H1 (cell line): Measurements from ENCODE around the gene P2RX1. TPM values are rescaled to one million over a fixed set of nuclear protein-coding genes. Genes with fewer than 3 reads are reported as not detected.
A peak's percentile ranks its signal among the peaks of the same experiment; 100 is the strongest.

Source experiments
- CTCF ChIA-PET: fragments of 300-600 bp; sonication (Branson Sonifier 250); formaldehyde crosslinking; loops from one replicate; lab custom pipeline; 2021; ENCODE audit not compliant: partially characterized antibody; lab: Charles Lee
- POLR2A ChIA-PET: fragments of 300-600 bp; sonication (Branson Sonifier 250); formaldehyde crosslinking; loops from one replicate; lab custom pipeline; 2021; ENCODE audit warnings: inconsistent platforms; ENCODE audit not compliant: partially characterized antibody; lab: Charles Lee
- DNase-seq, 2 experiments: peaks; one replicate each; pipeline versions ENCODE4 v3.0.0 to v3.0.0-alpha.2; 2010 to 2022; ENCODE audit warnings: low spot score in 2 of 2, low read depth in 1 of 2, mixed read lengths in 1 of 2
- FAIRE-seq: peaks from 2 replicates; lab custom pipeline; 2011; peaks lifted over from hg19 to GRCh38; lab: Jason Lieb, UNC
- H2AFZ ChIP-seq: 2 replicates; pipeline ENCODE4 v1.8.1; 2012; ENCODE audit warnings: low read length, inconsistent platforms
- H2AK5ac ChIP-seq: 2 replicates; pipeline ENCODE4 v1.6.1; 2013; ENCODE audit warnings: low read depth, low read length
- H2BK120ac ChIP-seq: replicated peaks from 2 replicates; pipeline ENCODE3; 2013; ENCODE audit warnings: low read depth, low read length, inconsistent platforms
- H2BK12ac ChIP-seq: 2 replicates; pipeline ENCODE4 v1.6.1; 2013; ENCODE audit warnings: low read depth, low read length
- H2BK15ac ChIP-seq: 2 replicates; pipeline ENCODE4 v1.6.1; 2013; ENCODE audit warnings: low read length
- H2BK20ac ChIP-seq: 2 replicates; pipeline ENCODE4 v1.6.1; 2013; ENCODE audit warnings: low read length
- H2BK5ac ChIP-seq: 2 replicates; pipeline ENCODE4 v1.6.1; 2013; ENCODE audit warnings: low read depth, low read length
- H3K14ac ChIP-seq: 2 replicates; pipeline ENCODE4 v1.6.1; 2013; ENCODE audit warnings: inconsistent platforms; ENCODE audit not compliant: insufficient read length
- H3K18ac ChIP-seq: 2 replicates; pipeline ENCODE4 v1.6.1; 2013; ENCODE audit warnings: low read length; ENCODE audit errors: extremely low read depth
- H3K23ac ChIP-seq: 2 replicates; pipeline ENCODE4 v1.6.1; 2013; ENCODE audit warnings: inconsistent platforms; ENCODE audit not compliant: insufficient read length
- H3K23me2 ChIP-seq: 2 replicates; pipeline ENCODE4 v1.6.1; 2013; ENCODE audit warnings: low read depth, low read length
- H3K27ac ChIP-seq: 2 replicates; pipeline ENCODE4 v1.6.1; 2011; ENCODE audit warnings: low read depth, low read length, inconsistent platforms
- H3K27me3 ChIP-seq, 4 experiments: replicated peaks in 1 of 4; 1 replicate in 1 of 4; 2 replicates in 3 of 4; pipeline versions ENCODE4 v1.6.1 to v1.8.1; 2011 to 2013; ENCODE audit warnings: low read length in 3 of 4, mild to moderate bottlenecking in 3 of 4, inconsistent platforms in 2 of 4, mixed read lengths in 2 of 4, moderate library complexity in 1 of 4; ENCODE audit not compliant: control insufficient read depth in 3 of 4, insufficient read depth in 3 of 4; ENCODE audit errors: extremely low read depth in 1 of 4
- H3K36me3 ChIP-seq, 4 experiments: 2 replicates each; pipeline versions ENCODE4 v1.6.1 to v1.8.1; 2011 to 2013; ENCODE audit warnings: mild to moderate bottlenecking in 4 of 4, low read length in 3 of 4, moderate library complexity in 2 of 4, control low read depth in 1 of 4, inconsistent platforms in 1 of 4; ENCODE audit not compliant: insufficient read depth in 4 of 4, control insufficient read depth in 2 of 4
- H3K4ac ChIP-seq: replicated peaks from 2 replicates; pipeline ENCODE3; 2013; ENCODE audit warnings: low read length, low read depth, mixed read lengths, inconsistent platforms; ENCODE audit not compliant: insufficient read length
- H3K4me1 ChIP-seq, 4 experiments: replicated peaks in 1 of 4; 1 replicate in 1 of 4; 2 replicates in 3 of 4; pipeline versions ENCODE4 v1.6.1 to v1.8.1; 2011 to 2013; ENCODE audit warnings: low read length in 3 of 4, inconsistent platforms in 2 of 4, mixed read lengths in 1 of 4; ENCODE audit not compliant: insufficient read depth in 4 of 4, control insufficient read depth in 3 of 4
- H3K4me2 ChIP-seq, 2 experiments: 2 replicates each; pipeline versions ENCODE4 v1.6.1 to v1.8.1; 2011 to 2013; ENCODE audit warnings: low read depth in 2 of 2, low read length in 2 of 2, control low read depth in 1 of 2, inconsistent platforms in 1 of 2, mild to moderate bottlenecking in 1 of 2; ENCODE audit not compliant: insufficient read depth in 1 of 2
- H3K4me3 ChIP-seq, 4 experiments: fragments of 200-600, 300-600 bp in 1 of 4; sonication (generic), shearing (Covaris generic), sonication (Bioruptor Twin) in 1 of 4; 2 replicates each; pipeline versions ENCODE4 v1.5.1 to v1.8.1; 2011 to 2016; ENCODE audit warnings: low read length in 4 of 4, low read depth in 3 of 4, control low read depth in 2 of 4, inconsistent platforms in 2 of 4, mild to moderate bottlenecking in 2 of 4, mixed read lengths in 1 of 4, moderate library complexity in 1 of 4; ENCODE audit not compliant: insufficient read depth in 2 of 4; ENCODE audit errors: extremely low read depth in 1 of 4
- H3K56ac ChIP-seq: replicated peaks from 2 replicates; pipeline ENCODE3; 2013; ENCODE audit warnings: low read depth, mild to moderate bottlenecking, mixed read lengths, low read length, inconsistent platforms; ENCODE audit not compliant: insufficient read length
- H3K79me1 ChIP-seq: 2 replicates; pipeline ENCODE4 v1.6.1; 2013; ENCODE audit warnings: low read depth, low read length, control low read depth
- H3K79me2 ChIP-seq, 2 experiments: 2 replicates each; pipeline versions ENCODE4 v1.6.1 to v1.8.1; 2012 to 2013; ENCODE audit warnings: low read length in 2 of 2, mild to moderate bottlenecking in 2 of 2, inconsistent platforms in 1 of 2; ENCODE audit not compliant: insufficient read depth in 2 of 2, control insufficient read depth in 1 of 2
- H3K9ac ChIP-seq, 4 experiments: replicated peaks in 1 of 4; 1 replicate in 1 of 4; 2 replicates in 3 of 4; pipeline versions ENCODE4 v1.6.1 to v1.8.1; 2011 to 2013; ENCODE audit warnings: low read depth in 3 of 4, low read length in 3 of 4, control low read depth in 2 of 4, mild to moderate bottlenecking in 2 of 4, moderate library complexity in 2 of 4, inconsistent platforms in 1 of 4; ENCODE audit errors: extremely low read depth in 1 of 4
- H3K9me3 ChIP-seq, 2 experiments: 2 replicates each; pipeline versions ENCODE4 v1.6.1 to v1.8.1; 2012 to 2013; ENCODE audit warnings: mild to moderate bottlenecking in 2 of 2, moderate library complexity in 2 of 2, control low read depth in 1 of 2, inconsistent platforms in 1 of 2, low read depth in 1 of 2, low read length in 1 of 2, mixed read lengths in 1 of 2; ENCODE audit not compliant: insufficient read depth in 2 of 2
- H4K20me1 ChIP-seq, 2 experiments: replicated peaks in 1 of 2; 2 replicates each; pipeline versions ENCODE3 to v1.8.1; 2011 to 2013; ENCODE audit warnings: inconsistent platforms in 2 of 2, low read length in 2 of 2, mild to moderate bottlenecking in 1 of 2; ENCODE audit not compliant: insufficient read depth in 2 of 2, control insufficient read depth in 1 of 2
- H4K5ac ChIP-seq: 2 replicates; pipeline ENCODE4 v1.6.1; 2013; ENCODE audit warnings: low read length, low read depth, mixed read lengths, inconsistent platforms; ENCODE audit not compliant: insufficient read length
- H4K8ac ChIP-seq: 2 replicates; pipeline ENCODE4 v1.8.0; 2013; ENCODE audit warnings: mild to moderate bottlenecking, moderate library complexity, low read length, inconsistent platforms; ENCODE audit not compliant: insufficient read depth; ENCODE audit errors: extremely low read depth
- H4K91ac ChIP-seq: replicated peaks from 2 replicates; pipeline ENCODE3; 2013; ENCODE audit warnings: low read length, mixed read lengths, inconsistent platforms; ENCODE audit not compliant: insufficient read length
- CTBP2 ChIP-seq: IDR thresholded peaks from 2 replicates; pipeline ENCODE4 v1.7.0; 2011; ENCODE audit warnings: borderline replicate concordance, mild to moderate bottlenecking, moderate library complexity, mixed read lengths, low read length; ENCODE audit not compliant: insufficient read depth, insufficient read length
- E2F6 ChIP-seq: IDR thresholded peaks from 2 replicates; pipeline ENCODE4 v1.6.1; 2012; ENCODE audit warnings: inconsistent platforms
- GTF2F1 ChIP-seq: IDR thresholded peaks from 2 replicates; pipeline ENCODE4 v1.6.1; 2012; ENCODE audit warnings: low read depth, low read length, improper control_type of control experiment, borderline replicate concordance
- NRF1 ChIP-seq: IDR thresholded peaks from 2 replicates; pipeline ENCODE4 v1.6.1; 2011; ENCODE audit warnings: mild to moderate bottlenecking, low read depth, low read length, improper control_type of control experiment
- WGBS, 2 experiments: shearing (Covaris generic) in 1 of 2; methylation state at CpG; one replicate each; pipeline versions ENCODE4 v1.1.6 to v1.1.7; 2013 to 2015; ENCODE audit warnings: low lambda C conversion rate in 2 of 2, mixed read lengths in 2 of 2, inconsistent platforms in 1 of 2, low coverage in 1 of 2, missing lambda C conversion rate in 1 of 2; ENCODE audit not compliant: insufficient replicate concordance in 2 of 2, insufficient coverage in 1 of 2, insufficient read length in 1 of 2; ENCODE audit errors: extremely low coverage in 1 of 2, missing lambda C conversion rate in 1 of 2; 5-methylcytosine and 5-hydroxymethylcytosine counted together
- polyA plus RNA-seq, 7 experiments: library from polyadenylated mRNA; depleted of rRNA in 3 of 7; stranded (reverse) in 5 of 7; unstranded in 2 of 7; fragments of >200 nt in 5 of 7; fragments of 200-250 nt in 2 of 7; gene quantifications; 1 replicate in 5 of 7; 2 replicates in 1 of 7; 4 replicates in 1 of 7; pipeline versions ENCODE4 v1.2.1 to v1.2.3, GENCODE V29; 2011 to 2013; ENCODE audit warnings: missing spikeins in 2 of 7, mixed read lengths in 2 of 7
- total RNA-seq: library from RNA; stranded (reverse); fragmentation: NEBNext Ultra II Directional; extraction: Animal tissue kit (Norgen Biotek cat#: 25700); gene quantifications from 2 replicates; pipeline ENCODE4 v1.2.1, GENCODE V29; 2021
- TF ChIP-seq, protein P1 (sequence below): IDR thresholded peaks from 2 replicates; pipeline ENCODE4 v1.6.1; 2011; ENCODE audit warnings: low read depth, mild to moderate bottlenecking, low read length; ENCODE audit not compliant: insufficient read depth

Gene P2RX1
- total and polyA plus RNA-seq, 2 of the 8 experiments (the other 6 are each of a cell fraction or from before 2014, with no cell fraction given): 0.45 to 1.1 TPM

DNA sequence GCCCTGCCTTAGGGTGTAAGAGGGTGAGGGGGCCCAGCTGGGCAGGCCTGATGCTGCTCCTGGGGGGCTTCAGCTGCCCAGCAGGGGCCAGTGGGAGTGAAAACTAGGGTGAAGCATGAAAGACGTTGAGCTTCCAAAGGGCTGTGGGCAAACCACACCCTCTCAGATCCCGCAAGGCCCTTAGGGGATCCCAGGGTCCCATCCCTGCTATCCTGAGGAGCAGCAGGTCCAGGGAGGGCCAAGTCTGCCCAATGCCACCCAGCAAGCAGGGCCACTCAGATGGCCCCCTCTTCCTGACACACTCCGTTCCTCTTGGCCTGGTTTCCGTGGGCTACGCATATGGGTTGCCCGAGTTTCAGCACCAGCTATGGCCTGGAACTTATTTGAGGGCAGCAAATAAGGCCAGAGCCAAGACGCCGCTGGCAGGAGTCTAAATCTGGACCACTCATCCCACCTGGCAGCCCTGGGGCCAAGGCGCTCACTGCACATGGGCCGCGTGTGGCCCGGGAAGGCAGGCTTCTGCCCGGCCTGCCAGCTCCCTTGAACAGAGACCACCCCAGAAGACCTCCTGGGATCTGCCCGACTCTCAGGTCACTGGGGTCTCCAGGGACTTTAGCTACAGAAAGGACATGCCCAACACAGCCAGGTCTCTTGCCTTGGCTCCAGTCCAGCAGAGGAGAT lies 43.8 kb upstream of the P2RX1 start:
- DNase-seq (no peak), FAIRE-seq (no peak)
- Histone ChIP-seq H3K36me3 (no peaks in the 10 kb centered on the region), H3K4me1 (peaks cover 0 to 48% (median 24%) of the 10 kb centered on the region in 4 experiments; a peak in 6 of 7 replicates), H4K8ac (peak overlapping the region; percentile 28; the same call in 1 of the 2 replicates), H4K20me1 (peaks cover 0 to 10% of the 10 kb centered on the region in 2 experiments), H2BK15ac (peak overlapping the region; percentile 3; the same call in 1 of the 2 replicates), H3K23me2 (peaks cover 6% of the 10 kb centered on the region; the same call in 1 of the 2 replicates), H3K23ac (no peak overlapping the region), H3K9me3 (no peaks in the 10 kb centered on the region), H3K27me3 (peaks cover 2 to 25% (median 15%) of the 10 kb centered on the region in 4 experiments; a peak in 6 of 7 replicates), H2BK12ac (peak overlapping the region; percentile 44; the same call in 1 of the 2 replicates), H4K91ac (peak overlapping the region; percentile 23), H3K9ac (no peak overlapping the region), H3K27ac (no peak overlapping the region), H3K79me2 (no peaks in the 10 kb centered on the region), H3K18ac (no peak overlapping the region; the same call in 1 of the 2 replicates), H2AFZ (no peak overlapping the region), H3K4ac (no peak overlapping the region), H2BK5ac (peak overlapping the region; percentile 44; the same call in 1 of the 2 replicates), H4K5ac (no peak overlapping the region), H3K56ac (no peak overlapping the region), H3K4me2 (no peak overlapping the region), H3K79me1 (no peaks in the 10 kb centered on the region; the same call in none of the 2 replicates), H2AK5ac (no peak overlapping the region), H2BK20ac (no peak overlapping the region), H3K14ac (no peak overlapping the region), H2BK120ac (no peak overlapping the region), H3K4me3 (no peak overlapping the region)
- WGBS, 2 experiments: 96% methylated on average over 14 of the region's 14 CpGs; no CpG with 5 or more reads in 1 of the 2 experiments
- ChIA-PET POLR2A (interaction anchor here (0.7 to 1.5 kb wide), 2 partner anchors 13 to 43 kb away, joined by 3 to 6 read pairs; no protein-coding TSS in a partner anchor), CTCF (interaction anchor here (0.9 to 2.5 kb wide), 8 partner anchors 10 to 131 kb away, joined by 3 to 8 read pairs (median 5); no protein-coding TSS in a partner anchor)
- TF ChIP-seq NRF1: no peak
- TF ChIP-seq CTBP2: no peak
- TF ChIP-seq GTF2F1: no peak
- TF ChIP-seq E2F6: no peak
- TF ChIP-seq, protein P1, sequence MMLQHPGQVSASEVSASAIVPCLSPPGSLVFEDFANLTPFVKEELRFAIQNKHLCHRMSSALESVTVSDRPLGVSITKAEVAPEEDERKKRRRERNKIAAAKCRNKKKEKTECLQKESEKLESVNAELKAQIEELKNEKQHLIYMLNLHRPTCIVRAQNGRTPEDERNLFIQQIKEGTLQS: no peak
